Gastrocnemius medialis (tissue), 4 donors: ENCODE results near the gene SSU72. TPM values are rescaled to one million over a fixed set of nuclear protein-coding genes. Genes with fewer than 3 reads are reported as not detected.

Experiments
- ATAC-seq, 2 donors: fragments of 150-250 bp; one replicate each; pipeline ENCODE4 v1.9.1; 2016
- DNase-seq, 2 donors: peaks; one replicate each; pipeline ENCODE4 v3.0.0-alpha.2; 2019
- H3K27ac ChIP-seq, 4 donors: fragments of 200-600 bp; sonication (generic); 1 replicate in 1 of 4; 2 replicates in 3 of 4; pipeline ENCODE4 v1.5.1; 2016 to 2018; ENCODE audit warnings: mild to moderate bottlenecking in 2 of 4, moderate library complexity in 1 of 4
- H3K27me3 ChIP-seq, 3 donors: fragments of 200-600 bp; sonication (generic) in 2 of 3; 1 replicate in 1 of 3; 2 replicates in 2 of 3; pipeline versions ENCODE4 v1.5.1 to v1.6.0; 2016 to 2019; ENCODE audit warnings: mild to moderate bottlenecking in 1 of 3, moderate library complexity in 1 of 3
- H3K36me3 ChIP-seq, 2 donors: fragments of 200-600 bp; sonication (generic) in 1 of 2; one replicate each; pipeline ENCODE4 v1.5.1; 2017 to 2018
- H3K4me1 ChIP-seq, 2 donors: fragments of 200-600 bp; sonication (generic) in 1 of 2; one replicate each; pipeline ENCODE4 v1.5.1; 2016 to 2017; ENCODE audit warnings: mild to moderate bottlenecking in 2 of 2
- H3K4me3 ChIP-seq, 4 donors: fragments of 200-600 bp; sonication (generic) in 3 of 4; 1 replicate in 1 of 4; 2 replicates in 3 of 4; pipeline ENCODE4 v1.5.1; 2016 to 2019; ENCODE audit warnings: mild to moderate bottlenecking in 2 of 4
- H3K9me3 ChIP-seq, 3 donors: fragments of 200-600 bp; sonication (generic) in 2 of 3; 1 replicate in 1 of 3; 2 replicates in 2 of 3; pipeline ENCODE4 v1.5.1; 2016 to 2019
- POLR2A ChIP-seq, 2 donors: fragments of 450-650 bp; IDR thresholded peaks; one replicate each; pipeline ENCODE4 v1.6.1; 2017; ENCODE audit warnings: antibody characterized with exemption in 2 of 2, mild to moderate bottlenecking in 2 of 2, moderate library complexity in 2 of 2
- in situ Hi-C, 4 donors: fragments of 200-750 bp; cut with MboI; loops; one replicate each; pipeline versions ENCODE4 v1.15.0 to v1.8.0; 2017; ENCODE audit warnings: low sequenced_read_pairs in 4 of 4
- intact Hi-C: fragments of 100-400 bp; cut with DNase I; formaldehyde crosslinking; loops from one replicate; pipeline ENCODE4 v1.15.1; 2023; ENCODE audit warnings: low total_unique reads
- total RNA-seq, 4 donors: library from RNA; depleted of rRNA; stranded (reverse); fragments of >200 nt; gene quantifications; one replicate each; pipeline versions ENCODE4 v1.1.0 to v1.2.3, GENCODE V29; 2016
- TF ChIP-seq, protein P1 (sequence below), 5 experiments: fragments of 450-650 bp in 3 of 5; fragments of 200-600 bp in 2 of 5; sonication (generic) in 2 of 5; IDR thresholded peaks in 4 of 5; conservative IDR thresholded peaks in 1 of 5; 1 replicate in 4 of 5; 2 replicates in 1 of 5; pipeline ENCODE4 v1.5.1; 2016 to 2019; ENCODE audit warnings: antibody characterized with exemption in 5 of 5, mild to moderate bottlenecking in 3 of 5, moderate library complexity in 3 of 5

The SSU72 gene
- total RNA-seq, 4 donors from 2014 or later: 141 to 235 (median 208) TPM

DNA sequence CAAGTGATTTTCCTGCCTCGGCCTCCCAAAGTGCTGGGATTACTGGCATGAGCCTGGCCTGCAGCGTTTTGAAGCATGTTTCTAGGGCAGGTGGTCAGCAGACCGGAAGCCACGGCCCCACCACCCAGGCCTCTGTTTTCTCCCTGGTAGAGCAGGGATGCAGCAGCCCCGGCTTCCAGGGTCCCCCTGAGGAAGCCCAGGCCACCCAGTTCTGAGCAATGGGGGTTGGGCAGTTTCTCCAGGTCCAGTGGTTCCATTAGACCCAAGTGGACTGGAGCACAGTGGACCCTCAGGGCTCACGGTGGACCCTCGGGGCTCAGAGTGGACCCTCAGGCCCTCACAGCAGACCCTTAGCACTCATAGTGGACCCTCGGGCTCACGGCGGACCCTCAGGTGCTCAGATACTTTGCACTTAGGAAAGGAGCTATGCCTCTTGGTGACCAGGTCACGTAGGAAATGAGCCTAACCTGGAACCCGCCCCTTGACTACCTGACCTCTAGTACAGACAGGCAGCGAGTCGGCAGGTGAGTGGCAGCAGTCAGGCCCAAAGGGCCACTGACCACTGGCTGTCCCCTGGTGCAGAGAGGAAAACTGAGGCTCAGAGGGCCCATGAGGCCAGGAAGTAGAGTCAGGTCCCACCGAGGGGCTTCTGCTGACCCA lies 29.8 kb upstream of the SSU72 start:
- DNase-seq: no peak
- Histone ChIP-seq H3K27me3 (peaks cover 14 to 31% (median 24%) of the 10 kb centered on the region in 3 donors), H3K36me3 (no peaks in the 10 kb centered on the region), H3K9me3 (no peaks in the 10 kb centered on the region), H3K4me3 (no peak overlapping the region), H3K4me1 (peaks cover 0 to 8% of the 10 kb centered on the region in 2 donors), H3K27ac (no peak overlapping the region)
- no peak for TF ChIP-seq POLR2A (IDR thresholded peaks at IDR 0.05)
- TF ChIP-seq, protein P1, sequence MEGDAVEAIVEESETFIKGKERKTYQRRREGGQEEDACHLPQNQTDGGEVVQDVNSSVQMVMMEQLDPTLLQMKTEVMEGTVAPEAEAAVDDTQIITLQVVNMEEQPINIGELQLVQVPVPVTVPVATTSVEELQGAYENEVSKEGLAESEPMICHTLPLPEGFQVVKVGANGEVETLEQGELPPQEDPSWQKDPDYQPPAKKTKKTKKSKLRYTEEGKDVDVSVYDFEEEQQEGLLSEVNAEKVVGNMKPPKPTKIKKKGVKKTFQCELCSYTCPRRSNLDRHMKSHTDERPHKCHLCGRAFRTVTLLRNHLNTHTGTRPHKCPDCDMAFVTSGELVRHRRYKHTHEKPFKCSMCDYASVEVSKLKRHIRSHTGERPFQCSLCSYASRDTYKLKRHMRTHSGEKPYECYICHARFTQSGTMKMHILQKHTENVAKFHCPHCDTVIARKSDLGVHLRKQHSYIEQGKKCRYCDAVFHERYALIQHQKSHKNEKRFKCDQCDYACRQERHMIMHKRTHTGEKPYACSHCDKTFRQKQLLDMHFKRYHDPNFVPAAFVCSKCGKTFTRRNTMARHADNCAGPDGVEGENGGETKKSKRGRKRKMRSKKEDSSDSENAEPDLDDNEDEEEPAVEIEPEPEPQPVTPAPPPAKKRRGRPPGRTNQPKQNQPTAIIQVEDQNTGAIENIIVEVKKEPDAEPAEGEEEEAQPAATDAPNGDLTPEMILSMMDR (IDR thresholded peaks at IDR 0.05 in 4 of 5, conservative IDR thresholded peaks at IDR 0.05 in 1 of 5): no peak
- intact Hi-C loops (no loop called here), in situ Hi-C loops (no loop called here)
- ATAC-seq: no peak

DNA sequence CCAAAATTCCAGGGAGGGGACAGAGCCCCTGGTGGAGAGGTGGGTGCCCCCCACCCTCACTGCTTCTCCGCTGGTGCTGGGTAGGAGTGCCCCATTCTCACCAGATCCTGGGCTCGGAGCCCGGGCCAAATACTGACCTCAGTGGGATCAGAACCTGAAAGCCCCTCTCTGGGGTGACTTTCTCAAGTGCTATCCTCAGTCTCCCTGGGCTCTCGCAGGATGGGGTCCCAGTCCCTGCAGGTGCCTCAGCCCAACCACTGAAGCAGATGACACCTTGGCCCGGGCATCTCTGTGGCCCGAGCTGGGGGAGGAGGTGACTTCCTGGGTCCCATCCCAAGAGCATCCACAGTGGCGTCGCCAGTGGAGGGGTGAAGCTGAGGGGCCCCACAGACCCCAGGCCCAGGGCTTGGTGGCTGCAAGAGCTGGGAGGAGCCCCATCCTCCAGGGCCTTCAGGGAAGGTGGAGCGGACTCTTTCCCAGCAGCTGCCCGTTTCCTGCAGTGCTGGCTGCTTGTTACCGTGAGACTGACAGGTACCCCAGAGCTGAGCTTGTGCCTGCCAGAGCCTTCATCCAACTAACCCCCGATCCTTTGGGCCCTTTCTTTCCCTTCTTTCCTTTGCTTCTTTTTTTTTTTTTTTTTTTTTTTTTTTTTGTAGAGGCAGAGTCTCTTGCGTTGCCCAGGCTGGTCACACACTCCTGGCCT lies 29.2 kb upstream of the SSU72 start:
- in situ Hi-C loops: no loop called here

DNA sequence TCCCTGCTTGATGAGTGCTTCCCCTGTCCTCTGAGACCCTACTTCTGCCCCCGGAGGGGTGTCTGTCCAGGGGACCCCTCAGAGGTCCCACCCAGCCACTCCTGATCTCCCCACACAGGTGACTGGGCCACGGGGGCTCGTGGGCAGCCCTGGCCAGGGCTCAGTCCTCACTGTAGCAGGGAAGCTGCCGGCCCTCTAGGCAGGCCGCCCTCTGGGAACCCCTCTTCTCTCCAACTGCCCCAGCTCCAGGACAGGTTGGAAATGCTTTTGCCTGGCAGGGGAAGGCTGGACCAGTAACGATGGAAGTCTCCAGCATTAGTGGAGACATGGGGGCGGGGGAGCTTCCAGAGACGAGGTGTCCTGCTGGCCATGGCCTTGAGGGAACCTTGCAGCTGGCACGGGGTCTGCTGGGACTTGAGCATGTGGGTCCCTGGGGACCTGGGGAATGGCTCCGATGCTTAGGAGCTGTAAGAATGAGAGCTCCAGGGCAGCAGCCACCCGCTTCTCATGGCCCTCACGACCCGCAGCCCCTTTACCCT lies 28.4 kb upstream of the SSU72 start:
- H3K36me3 ChIP-seq: no peaks in the 10 kb centered on the region
- H3K4me1 ChIP-seq: peaks cover 0 to 8% of the 10 kb centered on the region in 2 donors
- H3K27ac ChIP-seq: no peak overlapping the region
- no peak overlapping the region for H3K4me3 ChIP-seq
- intact Hi-C loops (no loop called here), in situ Hi-C loops (no loop called here)
- ATAC-seq: no peak
- TF ChIP-seq, protein P1 (IDR thresholded peaks at IDR 0.05 in 4 of 5, conservative IDR thresholded peaks at IDR 0.05 in 1 of 5): no peak
- TF ChIP-seq POLR2A (IDR thresholded peaks at IDR 0.05): no peak
- H3K27me3 ChIP-seq: peaks cover 28 to 39% (median 36%) of the 10 kb centered on the region in 3 donors
- no peaks in the 10 kb centered on the region for H3K9me3 ChIP-seq
- no peak for DNase-seq

More for the DNA sequence above, 29.2 kb upstream of the SSU72 start:
- H3K4me1 ChIP-seq: peaks cover 0 to 8% of the 10 kb centered on the region in 2 donors
- no peak overlapping the region for H3K4me3 ChIP-seq
- intact Hi-C loops: no loop called here
- no peak for ATAC-seq
- TF ChIP-seq, protein P1 (IDR thresholded peaks at IDR 0.05 in 4 of 5, conservative IDR thresholded peaks at IDR 0.05 in 1 of 5): no peak
- TF ChIP-seq POLR2A (IDR thresholded peaks at IDR 0.05): no peak
- no peak for DNase-seq
- no peaks in the 10 kb centered on the region for H3K9me3 ChIP-seq
- no peaks in the 10 kb centered on the region for H3K36me3 ChIP-seq
- H3K27ac ChIP-seq: no peak overlapping the region
- H3K27me3 ChIP-seq: peaks cover 20 to 36% (median 29%) of the 10 kb centered on the region in 3 donors

DNA sequence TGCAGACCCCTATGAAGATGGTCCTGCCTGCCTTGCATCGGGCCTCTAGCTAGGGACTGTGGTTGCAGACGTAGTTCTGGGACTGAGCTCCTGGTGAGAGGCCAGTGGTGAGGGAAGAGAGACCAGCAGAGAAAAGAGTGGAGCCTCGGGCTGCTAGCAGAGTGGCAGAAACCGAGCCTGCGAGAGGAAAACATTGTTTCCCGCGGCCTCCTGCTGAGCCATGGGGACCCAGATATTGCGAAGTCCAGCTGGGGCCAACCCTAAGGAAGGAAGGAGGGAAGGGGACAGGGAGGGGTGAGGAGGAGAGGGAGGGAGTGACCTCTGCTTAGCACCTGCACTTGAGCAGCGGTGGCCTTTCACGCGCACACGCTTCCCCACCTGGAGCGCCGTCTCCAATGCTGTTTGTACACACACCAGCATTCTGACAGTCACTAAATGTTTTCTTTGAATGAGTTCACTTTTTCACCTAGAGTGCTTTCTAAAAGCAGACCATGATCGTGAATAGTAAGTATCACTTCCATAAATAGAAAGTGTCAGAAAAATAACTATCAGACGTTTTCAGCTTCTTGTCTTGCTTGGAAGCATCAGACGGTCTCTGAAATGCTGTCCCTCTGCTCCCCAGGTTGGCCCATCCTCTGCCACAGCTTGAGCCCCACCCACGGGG lies 27.8 kb upstream of the SSU72 start:
- Histone ChIP-seq H3K36me3 (no peaks in the 10 kb centered on the region), H3K27ac (no peak overlapping the region), H3K9me3 (no peaks in the 10 kb centered on the region), H3K4me1 (peaks cover 0 to 12% of the 10 kb centered on the region in 2 donors), H3K4me3 (no peak overlapping the region), H3K27me3 (peaks cover 31 to 42% (median 42%) of the 10 kb centered on the region in 3 donors)
- ATAC-seq (no peak), DNase-seq (no peak)
- in situ Hi-C loops: no loop called here
- intact Hi-C loops: no loop called here
- no peak for TF ChIP-seq POLR2A (IDR thresholded peaks at IDR 0.05)
- TF ChIP-seq, protein P1 (IDR thresholded peaks at IDR 0.05 in 4 of 5, conservative IDR thresholded peaks at IDR 0.05 in 1 of 5): no peak
